ENCODE data around the gene RNU1-3. TPM values are rescaled to one million over a fixed set of nuclear protein-coding genes. Genes with fewer than 3 reads are reported as not detected.
"Not testable (repeated sequence)": the region's sequence is repeated elsewhere in the genome, so short reads cannot be mapped to it uniquely, and the experiment has no call there.

The RNU1-3 gene
- total RNA-seq, 5 donors from 2014 or later (not counting 1 experiment from before 2014, with no cell fraction given) = 2,148 to 4,743 (median 3,650) TPM

DNA sequence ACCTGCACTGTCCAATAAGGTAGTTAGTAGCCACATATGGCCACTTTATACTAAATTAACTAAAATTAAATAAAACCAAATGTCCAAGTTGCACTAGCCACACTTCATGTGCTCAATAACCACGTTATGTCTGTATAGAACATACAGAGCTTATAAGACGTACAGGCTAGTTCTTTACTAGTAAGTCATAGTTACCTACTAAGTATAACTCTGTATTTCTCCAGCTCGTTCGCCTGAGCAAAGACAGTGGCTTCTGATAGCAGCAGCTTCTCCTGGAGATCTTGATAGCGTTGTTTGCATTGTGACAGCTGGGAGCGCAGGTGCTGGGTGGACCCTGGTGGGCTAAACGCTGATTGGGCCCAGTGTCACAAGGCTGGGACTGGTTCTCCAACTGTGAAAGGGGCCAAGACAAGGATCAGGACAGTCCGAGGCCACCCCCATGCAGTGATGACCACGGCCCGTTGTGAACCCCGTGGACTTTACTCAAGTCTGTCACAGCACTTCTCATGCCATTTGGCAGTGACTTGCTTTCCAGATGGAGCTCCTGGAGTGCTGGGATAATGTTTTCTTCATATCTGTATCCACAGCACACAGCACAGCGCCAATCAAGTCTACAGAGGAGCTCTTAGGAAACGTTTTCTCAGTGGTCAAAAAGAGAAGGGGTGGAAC lies 20.5 kb upstream of the RNU1-3 start:
- not testable (repeated sequence) for H3K4me1 Mint-ChIP-seq; H3K9me3 ChIP-seq; ATAC-seq (replicated peaks in 1 of 4); H3K27ac Mint-ChIP-seq; H3K36me3 Mint-ChIP-seq; H3K27me3 ChIP-seq (replicated peaks in 1 of 2; ENCODE audit: control insufficient read depth in 2 of 2, extremely low read depth in 1 of 2, insufficient read depth in 2 of 2, low read length in 1 of 2); H3K4me3 Mint-ChIP-seq; H3K4me3 ChIP-seq (ENCODE audit: control insufficient read depth in 1 of 2, extremely low read depth in 1 of 2, low read length in 1 of 2); DNase-seq; H3K4me1 ChIP-seq (ENCODE audit: control insufficient read depth in 1 of 2, extremely low read depth in 1 of 2, insufficient read depth in 2 of 2, low read length in 2 of 2); H3K36me3 ChIP-seq (ENCODE audit: control insufficient read depth in 2 of 2, extremely low read depth in 1 of 2, insufficient read depth in 1 of 2, low read length in 1 of 2); H3K27ac ChIP-seq (ENCODE audit: low read length); H3K9me3 Mint-ChIP-seq
- POLR2A ChIA-PET = interaction anchor here (0.6 to 0.7 kb wide), 2 partner anchors 155 to 805 kb away, joined by 3 to 6 read pairs; no protein-coding TSS in a partner anchor
- 74% methylated on average over 9 of the region's 13 CpGs for WGBS (ENCODE audit: insufficient coverage)
- peaks cover 6 to 14% of the 10 kb centered on the region in 2 donors for H3K27me3 Mint-ChIP-seq
- CTCF ChIA-PET = interaction anchor here in 1 of 2 donors (1.4 kb wide), 1 partner anchor 20 kb away, joined by 5 read pairs; no protein-coding TSS in a partner anchor

GRCh38 chr1:16685445-16686371 lies 19.0 kb upstream of the RNU1-3 start:
- H3K36me3 Mint-ChIP-seq; H3K27ac Mint-ChIP-seq; H3K36me3 ChIP-seq (ENCODE audit: control insufficient read depth in 2 of 2, extremely low read depth in 1 of 2, insufficient read depth in 1 of 2, low read length in 1 of 2); H3K4me3 ChIP-seq (ENCODE audit: control insufficient read depth in 1 of 2, extremely low read depth in 1 of 2, low read length in 1 of 2); DNase-seq; H3K9me3 ChIP-seq; H3K9me3 Mint-ChIP-seq; H3K4me1 ChIP-seq (ENCODE audit: control insufficient read depth in 1 of 2, extremely low read depth in 1 of 2, insufficient read depth in 2 of 2, low read length in 2 of 2); H3K4me1 Mint-ChIP-seq; CTCF ChIA-PET; H3K27ac ChIP-seq (ENCODE audit: low read length); H3K27me3 ChIP-seq (replicated peaks in 1 of 2; ENCODE audit: control insufficient read depth in 2 of 2, extremely low read depth in 1 of 2, insufficient read depth in 2 of 2, low read length in 1 of 2): not testable (repeated sequence)
- WGBS (ENCODE audit: insufficient coverage) = 81% methylated on average over 7 of the region's 37 CpGs
- POLR2A ChIA-PET = interaction anchor here in 1 of 2 donors (0.5 kb wide), 1 partner anchor 444 kb away, joined by 5 read pairs; no protein-coding TSS in a partner anchor
- H3K27me3 Mint-ChIP-seq = peaks cover 6 to 15% of the 10 kb centered on the region in 2 donors
- ATAC-seq (replicated peaks in 1 of 4) = peak in 3 of 4 experiments; percentile 36 to 76 (median 40)
- H3K4me3 Mint-ChIP-seq = peak overlapping the region in 2 of 3 donors; percentile 18 to 19

GRCh38 chr1:16684738-16685337 lies 18.1 kb upstream of the RNU1-3 start:
- H3K36me3 Mint-ChIP-seq; H3K9me3 Mint-ChIP-seq; H3K4me1 ChIP-seq (ENCODE audit: control insufficient read depth in 1 of 2, extremely low read depth in 1 of 2, insufficient read depth in 2 of 2, low read length in 2 of 2); H3K4me1 Mint-ChIP-seq; H3K9me3 ChIP-seq; DNase-seq; H3K36me3 ChIP-seq (ENCODE audit: control insufficient read depth in 2 of 2, extremely low read depth in 1 of 2, insufficient read depth in 1 of 2, low read length in 1 of 2); H3K27me3 ChIP-seq (replicated peaks in 1 of 2; ENCODE audit: control insufficient read depth in 2 of 2, extremely low read depth in 1 of 2, insufficient read depth in 2 of 2, low read length in 1 of 2); H3K4me3 Mint-ChIP-seq; H3K4me3 ChIP-seq (ENCODE audit: control insufficient read depth in 1 of 2, extremely low read depth in 1 of 2, low read length in 1 of 2); H3K27ac ChIP-seq (ENCODE audit: low read length); CTCF ChIA-PET; H3K27ac Mint-ChIP-seq: not testable (repeated sequence)
- WGBS (ENCODE audit: insufficient coverage) = no CpG with 5 or more reads among the region's 4 CpGs
- POLR2A ChIA-PET = interaction anchor here in 1 of 2 donors (0.5 kb wide), 1 partner anchor 443 kb away, joined by 5 read pairs; no protein-coding TSS in a partner anchor
- peaks cover 11 to 20% of the 10 kb centered on the region in 2 donors for H3K27me3 Mint-ChIP-seq
- ATAC-seq (replicated peaks in 1 of 4) = peak; percentile 55 to 79 (median 72)

DNA sequence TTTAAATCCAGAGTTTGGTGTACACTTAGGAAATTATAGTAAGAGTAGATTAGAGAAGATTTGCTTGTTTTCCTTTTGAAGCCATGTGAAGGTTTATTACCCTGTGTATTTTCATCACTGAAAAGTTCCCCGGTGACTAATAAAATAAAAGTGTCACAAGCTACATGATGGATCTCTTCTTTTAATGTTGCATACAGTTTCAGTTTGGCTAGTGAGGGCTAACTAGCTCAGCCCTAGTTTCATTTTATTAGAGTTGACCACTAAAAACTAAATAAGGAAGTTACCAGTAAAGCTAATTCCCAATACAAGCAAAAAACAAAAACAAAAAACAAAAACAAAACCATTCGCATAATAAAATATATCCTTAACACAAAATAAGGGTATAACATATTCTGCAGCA lies 17.4 kb upstream of the RNU1-3 start:
- H3K9me3 Mint-ChIP-seq; H3K36me3 ChIP-seq (ENCODE audit: control insufficient read depth in 2 of 2, extremely low read depth in 1 of 2, insufficient read depth in 1 of 2, low read length in 1 of 2); H3K4me1 Mint-ChIP-seq; H3K27ac Mint-ChIP-seq; CTCF ChIA-PET; H3K36me3 Mint-ChIP-seq; POLR2A ChIA-PET; H3K27ac ChIP-seq (ENCODE audit: low read length); H3K9me3 ChIP-seq; ATAC-seq (replicated peaks in 1 of 4); H3K4me1 ChIP-seq (ENCODE audit: control insufficient read depth in 1 of 2, extremely low read depth in 1 of 2, insufficient read depth in 2 of 2, low read length in 2 of 2); H3K4me3 ChIP-seq (ENCODE audit: control insufficient read depth in 1 of 2, extremely low read depth in 1 of 2, low read length in 1 of 2); H3K27me3 ChIP-seq (replicated peaks in 1 of 2; ENCODE audit: control insufficient read depth in 2 of 2, extremely low read depth in 1 of 2, insufficient read depth in 2 of 2, low read length in 1 of 2); DNase-seq; H3K4me3 Mint-ChIP-seq: not testable (repeated sequence)
- WGBS (ENCODE audit: insufficient coverage) = no CpG with 5 or more reads among the region's 2 CpGs
- peaks cover 13 to 23% of the 10 kb centered on the region in 2 donors for H3K27me3 Mint-ChIP-seq

DNA sequence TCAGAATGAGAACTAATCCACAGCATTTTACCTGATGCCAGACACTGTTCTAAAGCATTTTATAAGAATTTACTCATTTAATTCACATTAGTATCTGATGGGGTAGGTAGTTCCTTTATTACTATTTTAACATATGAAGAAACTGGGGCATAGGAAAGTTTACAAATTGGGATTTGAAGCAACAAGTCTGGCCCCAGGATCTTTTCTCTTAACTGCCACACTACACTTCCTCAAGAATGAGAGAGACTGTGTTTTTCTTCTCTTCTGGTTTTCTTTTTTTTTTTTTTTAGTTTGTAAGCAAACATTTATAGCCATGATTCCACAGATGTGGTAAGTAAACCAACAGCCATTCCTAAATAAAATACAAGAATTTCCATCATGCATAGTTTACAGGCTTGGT lies 16.1 kb upstream of the RNU1-3 start:
- H3K4me3 Mint-ChIP-seq; H3K36me3 Mint-ChIP-seq; H3K27ac Mint-ChIP-seq; H3K4me1 ChIP-seq (ENCODE audit: control insufficient read depth in 1 of 2, extremely low read depth in 1 of 2, insufficient read depth in 2 of 2, low read length in 2 of 2); H3K4me3 ChIP-seq (ENCODE audit: control insufficient read depth in 1 of 2, extremely low read depth in 1 of 2, low read length in 1 of 2); ATAC-seq (replicated peaks in 1 of 4); H3K9me3 Mint-ChIP-seq; H3K9me3 ChIP-seq; H3K36me3 ChIP-seq (ENCODE audit: control insufficient read depth in 2 of 2, extremely low read depth in 1 of 2, insufficient read depth in 1 of 2, low read length in 1 of 2); POLR2A ChIA-PET; H3K27ac ChIP-seq (ENCODE audit: low read length); H3K27me3 ChIP-seq (replicated peaks in 1 of 2; ENCODE audit: control insufficient read depth in 2 of 2, extremely low read depth in 1 of 2, insufficient read depth in 2 of 2, low read length in 1 of 2); DNase-seq: not testable (repeated sequence)
- H3K4me1 Mint-ChIP-seq = peaks cover 12 to 14% (median 12%) of the 10 kb centered on the region in 3 donors
- peaks cover 13 to 32% of the 10 kb centered on the region in 2 donors for H3K27me3 Mint-ChIP-seq
- CTCF ChIA-PET = interaction anchor here (0.6 to 0.7 kb wide), 2 partner anchors 48 to 242 kb away, joined by 3 to 5 read pairs; no protein-coding TSS in a partner anchor

- 68% methylated on average over 8 of the region's 29 CpGs for WGBS (ENCODE audit: insufficient coverage)
- peaks cover 7 to 23% of the 10 kb centered on the region in 2 donors for H3K27me3 Mint-ChIP-seq
These were observed 13.6 kb upstream of the RNU1-3 start for GRCh38 chr1:16680366-16680765.

More at GRCh38 chr1:16680366-16680765, 13.6 kb upstream of the RNU1-3 start:
- DNase-seq; H3K36me3 ChIP-seq (ENCODE audit: control insufficient read depth in 2 of 2, extremely low read depth in 1 of 2, insufficient read depth in 1 of 2, low read length in 1 of 2); H3K27me3 ChIP-seq (replicated peaks in 1 of 2; ENCODE audit: control insufficient read depth in 2 of 2, extremely low read depth in 1 of 2, insufficient read depth in 2 of 2, low read length in 1 of 2); H3K4me3 Mint-ChIP-seq; CTCF ChIA-PET; ATAC-seq (replicated peaks in 1 of 4); H3K27ac Mint-ChIP-seq; H3K9me3 Mint-ChIP-seq; POLR2A ChIA-PET; H3K4me3 ChIP-seq (ENCODE audit: control insufficient read depth in 1 of 2, extremely low read depth in 1 of 2, low read length in 1 of 2); H3K9me3 ChIP-seq; H3K27ac ChIP-seq (ENCODE audit: low read length); H3K36me3 Mint-ChIP-seq: not testable (repeated sequence)
- peaks cover 0 to 20% of the 10 kb centered on the region in 2 experiments for H3K4me1 ChIP-seq (ENCODE audit: control insufficient read depth in 1 of 2, extremely low read depth in 1 of 2, insufficient read depth in 2 of 2, low read length in 2 of 2)
- peaks cover 18 to 23% (median 20%) of the 10 kb centered on the region in 3 donors for H3K4me1 Mint-ChIP-seq

Measured in T-cell (primary cell).